GM21528 (cell line): Measurements from ENCODE around the gene NDC80.
"Not testable (repeated sequence)": the region's sequence is repeated elsewhere in the genome, so short reads cannot be mapped to it uniquely, and the experiment has no call there.

Source experiments
- ATAC-seq: cut with Tn5 transposase; IDR thresholded peaks from one replicate; pipeline ENCODE4 v1.9.1; 2021; ENCODE audit warnings: mild to moderate bottlenecking, moderate library complexity; ENCODE audit not compliant: unreplicated experiment, low FRiP score

NDC80 gene

GRCh38 chr18:2662288-2662687 is 90.9 kb downstream of the NDC80 start:
- not testable (repeated sequence) for ATAC-seq

- no peak for ATAC-seq
Observed at GRCh38 chr18:2662990-2663389, 91.6 kb downstream of the NDC80 start.
